GM19468 (cell line): Measurements from ENCODE around the gene AUTS2.

Source experiments
- ATAC-seq: cut with Tn5 transposase; IDR thresholded peaks from one replicate; pipeline ENCODE4 v1.9.1; 2021; ENCODE audit warnings: mild to moderate bottlenecking, moderate library complexity, moderate number of reproducible peaks; ENCODE audit not compliant: unreplicated experiment; ENCODE audit errors: extremely low read depth

The AUTS2 gene

DNA sequence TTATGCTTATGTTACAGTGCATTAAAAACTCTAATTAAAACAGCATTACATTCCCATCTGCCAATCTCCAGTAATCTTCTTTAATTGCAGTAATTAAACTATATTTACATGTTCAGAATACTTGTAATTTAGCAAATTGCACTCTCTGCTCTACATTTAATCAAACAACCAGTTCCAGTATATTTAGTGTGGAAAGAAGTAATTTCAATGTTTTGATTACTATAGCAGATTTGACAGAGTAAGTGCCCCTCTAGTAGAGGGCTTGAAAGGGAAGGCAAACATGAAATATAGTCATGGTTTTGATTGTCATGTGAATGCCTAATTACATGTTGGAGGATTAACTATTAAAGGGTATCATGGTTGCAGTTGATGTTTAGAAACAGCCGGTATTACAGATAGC, 739.7 kb downstream of the AUTS2 start:
- no peak for ATAC-seq

- no peak for ATAC-seq
Measured at GRCh38 chr7:70340236-70340635, 742.0 kb downstream of the AUTS2 start.

- no peak for ATAC-seq
Measured at GRCh38 chr7:70341446-70341845, 743.2 kb downstream of the AUTS2 start.

- ATAC-seq = no peak
Measured at GRCh38 chr7:70343519-70343918, 745.2 kb downstream of the AUTS2 start.

GRCh38 chr7:70344726-70345125, 746.5 kb downstream of the AUTS2 start:
- no peak for ATAC-seq

DNA sequence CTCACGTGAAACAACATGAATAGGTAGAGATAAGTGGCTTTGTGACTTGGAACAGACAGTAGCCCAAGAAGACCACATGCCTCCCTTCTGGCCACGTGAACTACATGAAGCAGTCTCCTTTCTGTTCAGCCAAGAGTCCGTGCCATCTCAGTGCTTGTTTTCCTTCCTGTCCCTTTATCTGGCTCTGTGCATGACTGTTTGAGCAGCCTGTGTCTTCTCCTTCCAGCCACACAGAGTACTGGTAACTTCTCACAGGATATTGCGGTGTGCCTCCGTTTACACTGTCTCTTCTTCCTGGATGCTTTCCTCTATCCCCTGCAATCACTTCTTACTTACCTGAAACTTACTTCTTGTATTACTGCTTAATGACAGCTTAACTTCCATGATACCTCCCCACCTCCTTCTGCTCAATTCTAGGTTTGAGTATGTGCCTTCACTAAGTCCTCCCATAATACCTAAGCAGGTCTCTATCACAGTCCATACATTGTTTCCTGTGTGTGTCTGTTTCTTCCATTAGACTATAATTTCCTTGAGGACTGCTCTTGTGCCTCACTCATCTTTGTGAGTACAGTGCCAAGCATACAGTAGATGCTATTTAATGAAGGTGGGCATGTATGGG, 748.7 kb downstream of the AUTS2 start:
- ATAC-seq = no peak

DNA sequence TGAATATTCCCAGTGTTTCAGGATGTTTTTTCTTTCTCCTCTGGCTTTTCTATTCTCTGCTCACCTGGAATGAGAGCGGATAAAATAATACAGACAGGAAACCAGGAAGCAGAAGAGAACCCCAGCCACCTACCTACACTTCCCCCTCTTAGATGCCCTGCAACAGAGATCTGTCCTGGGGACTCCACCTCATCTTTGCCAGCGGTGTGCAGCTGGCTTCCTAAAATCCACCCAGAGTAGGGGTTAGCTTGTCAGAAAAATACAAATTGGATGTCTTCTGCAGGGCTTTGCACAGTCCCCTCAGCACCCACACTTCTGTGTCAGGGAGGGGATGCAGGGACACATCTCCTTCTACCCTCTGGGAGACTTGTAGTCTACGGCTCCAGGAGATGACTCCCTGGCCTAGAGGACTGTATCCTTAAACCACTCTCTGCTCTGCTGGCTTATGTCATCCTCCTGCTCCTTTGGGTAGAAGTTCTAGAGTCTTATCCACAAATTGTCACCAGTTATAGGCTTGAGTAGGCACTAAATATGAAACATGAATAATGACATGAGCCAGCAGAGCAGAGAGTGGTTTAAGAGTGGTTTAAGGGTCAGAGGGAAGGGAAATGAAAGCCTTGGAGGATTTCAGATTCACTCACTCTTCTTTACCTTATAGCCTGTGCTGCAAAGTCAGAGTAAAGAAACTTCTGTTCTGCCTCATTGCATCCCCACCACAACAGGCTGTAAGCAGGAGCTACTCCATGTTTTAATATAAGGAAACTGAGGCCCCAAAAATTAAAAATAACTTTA, 749.4 kb downstream of the AUTS2 start:
- ATAC-seq = peak; percentile 92

GRCh38 chr7:70349031-70349430, 750.8 kb downstream of the AUTS2 start:
- ATAC-seq = no peak

- ATAC-seq = no peak
Measured at GRCh38 chr7:70349819-70350218, 751.5 kb downstream of the AUTS2 start.

DNA sequence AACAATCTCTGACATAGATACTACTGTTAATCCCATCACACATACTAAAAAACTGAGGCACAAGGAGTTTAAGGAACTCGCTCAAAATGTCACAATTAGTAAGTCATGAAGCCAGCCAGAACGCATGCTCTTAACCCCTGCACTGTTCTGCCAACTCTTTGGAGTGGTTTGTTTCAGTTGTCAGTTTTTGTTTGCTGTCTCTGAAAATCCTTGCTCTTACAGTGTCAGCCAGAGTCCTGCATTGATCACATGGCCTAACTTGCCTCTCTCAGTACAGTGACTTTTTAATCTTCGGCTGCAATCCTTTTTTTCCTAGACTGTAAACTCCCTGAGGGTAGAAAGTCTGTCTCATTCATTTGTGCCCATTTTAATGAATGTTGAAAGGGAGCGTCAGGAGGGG, 753.8 kb downstream of the AUTS2 start:
- ATAC-seq = no peak

GRCh38 chr7:70352906-70353305, 754.6 kb downstream of the AUTS2 start:
- no peak for ATAC-seq

GRCh38 chr7:70353330-70353945, 755.2 kb downstream of the AUTS2 start:
- ATAC-seq = no peak

DNA sequence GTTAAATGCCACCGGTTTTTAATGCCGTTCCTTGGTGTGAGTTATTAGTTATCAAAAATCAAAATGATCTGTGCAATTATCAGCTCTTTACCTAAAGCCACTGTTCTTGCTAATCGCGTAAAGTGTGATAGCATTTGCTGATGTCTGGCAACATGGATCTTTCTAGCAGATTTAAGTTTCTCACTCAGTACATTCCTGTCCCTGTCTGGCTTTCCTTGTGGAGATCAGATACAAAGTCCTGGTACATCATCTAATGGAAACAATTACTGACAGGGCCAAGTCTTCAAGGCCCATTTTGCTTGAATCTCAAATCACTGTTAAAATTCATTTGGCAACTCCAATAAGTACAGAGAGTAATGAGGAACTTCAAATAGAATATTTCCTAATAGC, 755.7 kb downstream of the AUTS2 start:
- no peak for ATAC-seq

- ATAC-seq = no peak
Measured at GRCh38 chr7:70354409-70355169, 756.3 kb downstream of the AUTS2 start.

- no peak for ATAC-seq
Measured at GRCh38 chr7:70355198-70356020, 757.1 kb downstream of the AUTS2 start.

DNA sequence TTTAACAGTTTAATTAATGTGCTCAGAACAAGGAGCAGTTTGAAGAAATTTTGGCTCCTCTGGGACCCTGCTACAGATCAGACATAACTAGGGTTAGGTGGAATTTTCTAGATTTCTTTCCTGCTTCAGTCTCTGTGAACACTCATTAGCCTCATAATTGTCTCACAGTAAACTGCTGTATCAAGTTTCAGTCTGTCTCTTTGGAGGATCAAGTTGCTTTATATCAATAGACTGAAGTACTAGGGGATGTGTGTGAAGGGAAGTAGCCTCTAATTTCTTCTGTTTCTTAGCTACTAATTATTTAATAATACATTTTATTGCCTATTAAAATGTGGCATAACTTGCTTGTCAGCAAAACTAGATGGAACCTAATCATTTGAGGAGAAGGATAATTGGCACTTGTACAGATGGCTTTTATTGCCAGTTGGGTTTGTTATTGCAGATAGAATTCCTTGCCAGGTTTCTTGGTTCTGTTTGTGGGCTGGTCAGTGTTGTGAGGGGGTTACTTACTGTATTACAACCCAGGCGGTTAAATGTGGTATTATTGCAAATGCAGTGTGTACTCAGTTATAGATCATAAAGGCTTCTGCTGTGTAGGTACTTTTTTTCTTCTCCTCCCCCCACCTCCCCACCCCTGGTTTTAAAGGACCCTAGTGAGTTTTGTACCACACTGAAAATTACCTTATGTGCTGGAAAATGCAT, 758.0 kb downstream of the AUTS2 start:
- no peak for ATAC-seq

DNA sequence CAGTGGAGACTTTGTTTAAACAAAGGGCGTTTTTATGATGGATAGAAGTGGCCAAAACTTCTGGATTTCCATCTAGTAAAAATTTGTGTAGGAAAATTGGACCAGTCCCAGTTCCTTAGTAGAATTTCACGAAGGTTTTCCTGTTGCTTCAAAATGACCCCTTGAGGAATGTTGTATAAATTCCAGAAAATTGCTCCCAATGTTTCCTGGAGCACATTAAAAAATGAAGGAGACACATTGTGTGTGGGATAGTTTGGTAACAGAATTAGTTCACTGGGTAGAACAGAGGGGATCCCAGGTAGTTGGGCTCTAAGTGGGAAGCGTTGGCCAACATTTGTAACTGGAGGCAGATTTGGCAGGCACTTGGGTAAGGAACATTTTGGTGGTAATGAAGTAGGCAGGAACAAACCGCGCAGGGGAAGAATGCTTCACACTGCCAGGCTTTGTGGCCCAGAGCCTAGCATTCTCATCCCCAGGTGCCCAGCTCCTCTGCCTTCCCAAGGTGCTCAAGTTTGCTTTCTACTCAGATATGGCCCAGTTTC, 758.6 kb downstream of the AUTS2 start:
- ATAC-seq = no peak

DNA sequence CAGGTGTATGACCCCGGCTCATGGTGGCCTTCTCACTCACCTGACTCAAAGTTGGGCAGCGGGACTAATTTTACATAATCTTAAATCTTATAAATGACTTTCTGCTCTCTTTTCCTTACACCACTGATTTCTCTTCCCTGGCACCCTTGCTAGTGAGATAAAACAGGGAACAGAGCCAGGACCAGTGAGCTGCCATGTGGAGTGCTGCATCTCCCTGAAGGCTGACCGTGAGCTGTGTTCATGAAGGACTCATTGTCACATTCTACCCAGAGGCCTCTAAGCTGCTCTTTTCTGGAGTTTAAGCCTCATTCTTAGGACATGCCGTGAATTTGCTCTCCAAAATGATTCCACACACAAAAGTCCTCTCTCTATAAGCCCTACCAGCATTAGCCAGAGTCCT, 762.3 kb downstream of the AUTS2 start:
- no peak for ATAC-seq

DNA sequence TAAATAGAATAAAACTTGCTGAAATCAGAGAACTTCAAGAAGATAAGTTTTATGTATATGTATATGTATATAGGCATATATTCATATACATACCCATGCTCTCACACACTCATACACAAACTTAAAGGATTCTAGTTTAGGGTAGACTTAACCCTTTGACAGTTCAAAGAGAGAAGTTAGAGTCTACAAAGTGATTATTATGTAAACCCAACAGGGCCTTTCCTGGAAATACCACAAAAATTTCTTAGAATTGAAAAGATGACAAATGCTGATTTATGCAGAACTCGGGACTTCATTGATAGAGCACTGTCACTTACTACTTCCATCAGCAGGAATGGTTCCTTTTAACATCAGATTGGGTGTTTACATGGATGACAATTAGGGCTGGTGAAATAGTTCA, 763.5 kb downstream of the AUTS2 start:
- no peak for ATAC-seq
